HCT116 (cell line): ENCODE data around the gene UCHL3.

Source experiments
- CEBPB ChIP-seq: IDR thresholded peaks from 2 replicates; pipeline ENCODE4 v1.6.1; 2012; ENCODE audit warnings: low read depth
- POLR2A ChIP-seq: IDR thresholded peaks from 2 replicates; pipeline ENCODE4 v1.7.0; 2011; ENCODE audit warnings: borderline replicate concordance; ENCODE audit not compliant: insufficient read depth, insufficient read length; ENCODE audit errors: extremely low read depth
- SIN3A ChIP-seq: IDR thresholded peaks from 2 replicates; pipeline ENCODE4 v1.6.1; 2012; ENCODE audit warnings: low read depth
- TF ChIP-seq, protein P1 (sequence below), 3 experiments: fragments of 200-600 bp in 1 of 3; sonication (generic) in 1 of 3; IDR thresholded peaks in 2 of 3; conservative IDR thresholded peaks in 1 of 3; 2 replicates each; pipeline ENCODE4 v1.5.1; 2012 to 2017; ENCODE audit warnings: low read depth in 2 of 3, low read length in 2 of 3, antibody characterized with exemption in 1 of 3, borderline replicate concordance in 1 of 3, control low read depth in 1 of 3, mild to moderate bottlenecking in 1 of 3, mixed read lengths in 1 of 3, mixed run types in 1 of 3, moderate library complexity in 1 of 3; ENCODE audit not compliant: insufficient read depth in 1 of 3
- TF ChIP-seq, protein P2 (sequence below): IDR thresholded peaks from 2 replicates; pipeline ENCODE4 v1.6.1; 2012; ENCODE audit warnings: low read depth

DNA sequence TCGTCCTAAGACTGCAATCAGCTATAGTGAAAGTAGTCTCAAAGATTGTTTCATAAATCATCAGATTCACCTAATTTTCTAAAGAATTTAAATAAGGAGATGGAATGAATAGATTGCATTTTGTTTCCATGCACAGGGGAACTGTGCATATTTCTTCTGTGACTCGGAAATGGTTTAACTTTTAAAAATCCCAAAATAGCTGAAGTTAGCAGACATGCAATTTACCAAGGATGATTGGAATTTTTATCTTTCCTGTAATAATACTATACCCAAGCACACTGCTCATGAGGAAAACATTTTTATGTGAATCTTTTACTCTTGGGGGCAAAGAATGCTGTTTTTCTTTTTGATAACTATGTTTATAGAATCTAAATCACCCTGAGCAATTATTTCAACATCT, 71.6 kb downstream of the UCHL3 start:
- TF ChIP-seq, protein P1, sequence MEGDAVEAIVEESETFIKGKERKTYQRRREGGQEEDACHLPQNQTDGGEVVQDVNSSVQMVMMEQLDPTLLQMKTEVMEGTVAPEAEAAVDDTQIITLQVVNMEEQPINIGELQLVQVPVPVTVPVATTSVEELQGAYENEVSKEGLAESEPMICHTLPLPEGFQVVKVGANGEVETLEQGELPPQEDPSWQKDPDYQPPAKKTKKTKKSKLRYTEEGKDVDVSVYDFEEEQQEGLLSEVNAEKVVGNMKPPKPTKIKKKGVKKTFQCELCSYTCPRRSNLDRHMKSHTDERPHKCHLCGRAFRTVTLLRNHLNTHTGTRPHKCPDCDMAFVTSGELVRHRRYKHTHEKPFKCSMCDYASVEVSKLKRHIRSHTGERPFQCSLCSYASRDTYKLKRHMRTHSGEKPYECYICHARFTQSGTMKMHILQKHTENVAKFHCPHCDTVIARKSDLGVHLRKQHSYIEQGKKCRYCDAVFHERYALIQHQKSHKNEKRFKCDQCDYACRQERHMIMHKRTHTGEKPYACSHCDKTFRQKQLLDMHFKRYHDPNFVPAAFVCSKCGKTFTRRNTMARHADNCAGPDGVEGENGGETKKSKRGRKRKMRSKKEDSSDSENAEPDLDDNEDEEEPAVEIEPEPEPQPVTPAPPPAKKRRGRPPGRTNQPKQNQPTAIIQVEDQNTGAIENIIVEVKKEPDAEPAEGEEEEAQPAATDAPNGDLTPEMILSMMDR (IDR thresholded peaks at IDR 0.05 in 2 of 3, conservative IDR thresholded peaks at IDR 0.05 in 1 of 3; ENCODE audit: borderline replicate concordance in 1 of 3, insufficient read depth in 1 of 3, low read depth in 2 of 3, low read length in 2 of 3): no peak
- TF ChIP-seq SIN3A (no peak), POLR2A (no peak), CEBPB (no peak)
- TF ChIP-seq, protein P2, sequence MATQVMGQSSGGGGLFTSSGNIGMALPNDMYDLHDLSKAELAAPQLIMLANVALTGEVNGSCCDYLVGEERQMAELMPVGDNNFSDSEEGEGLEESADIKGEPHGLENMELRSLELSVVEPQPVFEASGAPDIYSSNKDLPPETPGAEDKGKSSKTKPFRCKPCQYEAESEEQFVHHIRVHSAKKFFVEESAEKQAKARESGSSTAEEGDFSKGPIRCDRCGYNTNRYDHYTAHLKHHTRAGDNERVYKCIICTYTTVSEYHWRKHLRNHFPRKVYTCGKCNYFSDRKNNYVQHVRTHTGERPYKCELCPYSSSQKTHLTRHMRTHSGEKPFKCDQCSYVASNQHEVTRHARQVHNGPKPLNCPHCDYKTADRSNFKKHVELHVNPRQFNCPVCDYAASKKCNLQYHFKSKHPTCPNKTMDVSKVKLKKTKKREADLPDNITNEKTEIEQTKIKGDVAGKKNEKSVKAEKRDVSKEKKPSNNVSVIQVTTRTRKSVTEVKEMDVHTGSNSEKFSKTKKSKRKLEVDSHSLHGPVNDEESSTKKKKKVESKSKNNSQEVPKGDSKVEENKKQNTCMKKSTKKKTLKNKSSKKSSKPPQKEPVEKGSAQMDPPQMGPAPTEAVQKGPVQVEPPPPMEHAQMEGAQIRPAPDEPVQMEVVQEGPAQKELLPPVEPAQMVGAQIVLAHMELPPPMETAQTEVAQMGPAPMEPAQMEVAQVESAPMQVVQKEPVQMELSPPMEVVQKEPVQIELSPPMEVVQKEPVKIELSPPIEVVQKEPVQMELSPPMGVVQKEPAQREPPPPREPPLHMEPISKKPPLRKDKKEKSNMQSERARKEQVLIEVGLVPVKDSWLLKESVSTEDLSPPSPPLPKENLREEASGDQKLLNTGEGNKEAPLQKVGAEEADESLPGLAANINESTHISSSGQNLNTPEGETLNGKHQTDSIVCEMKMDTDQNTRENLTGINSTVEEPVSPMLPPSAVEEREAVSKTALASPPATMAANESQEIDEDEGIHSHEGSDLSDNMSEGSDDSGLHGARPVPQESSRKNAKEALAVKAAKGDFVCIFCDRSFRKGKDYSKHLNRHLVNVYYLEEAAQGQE: no peak
